ENCODE measurements around the gene PWWP2A. TPM values are rescaled to one million over a fixed set of nuclear protein-coding genes. Genes with fewer than 3 reads are reported as not detected.
"Not testable (repeated sequence)": the region's sequence is repeated elsewhere in the genome, so short reads cannot be mapped to it uniquely, and the experiment has no call there.

Gene PWWP2A
- 21.5 and 37.7 TPM in 2 replicates for total RNA-seq (2014; rRNA removed; shearing (Covaris generic))

GRCh38 chr5:160119142-160119904 lies at the start of gene PWWP2A:
Gene PWWP2A, minus strand, starts transcription at chr5:160119450. Its CDS starts 62 bp downstream, at chr5:160119388.
- DNase-seq (ENCODE audit: low read depth) = peak; percentile 100

GRCh38 chr5:160167624-160168165 lies 48.4 kb upstream of the PWWP2A start:
- DNase-seq (ENCODE audit: low read depth) = no peak

GRCh38 chr5:160166973-160167623 lies 47.8 kb upstream of the PWWP2A start:
- no peak for DNase-seq (ENCODE audit: low read depth)

GRCh38 chr5:160166069-160166972 lies 47.1 kb upstream of the PWWP2A start:
- no peak for DNase-seq (ENCODE audit: low read depth)

- peak; percentile 100 for DNase-seq (ENCODE audit: low read depth)
Observed at GRCh38 chr5:160165137-160166068, 46.2 kb upstream of the PWWP2A start.

GRCh38 chr5:160162910-160163309 lies 43.7 kb upstream of the PWWP2A start:
- no peak for DNase-seq (ENCODE audit: low read depth)

- DNase-seq (ENCODE audit: low read depth) = no peak
Observed at GRCh38 chr5:160161626-160162025, 42.4 kb upstream of the PWWP2A start.

- not testable (repeated sequence) for DNase-seq (ENCODE audit: low read depth)
Observed at GRCh38 chr5:160160875-160161274, 41.6 kb upstream of the PWWP2A start.

- DNase-seq (ENCODE audit: low read depth) = peak; percentile 66
Observed at GRCh38 chr5:160159991-160160792, 40.9 kb upstream of the PWWP2A start.

GRCh38 chr5:160158087-160158486 lies 38.8 kb upstream of the PWWP2A start:
- DNase-seq (ENCODE audit: low read depth) = no peak

- DNase-seq (ENCODE audit: low read depth) = no peak
Observed at GRCh38 chr5:160155017-160155750, 35.9 kb upstream of the PWWP2A start.

GRCh38 chr5:160152901-160153300 lies 33.7 kb upstream of the PWWP2A start:
- DNase-seq (ENCODE audit: low read depth) = no peak

- DNase-seq (ENCODE audit: low read depth) = no peak
Observed at GRCh38 chr5:160152287-160152686, 33.0 kb upstream of the PWWP2A start.

GRCh38 chr5:160151017-160151416 lies 31.8 kb upstream of the PWWP2A start:
- DNase-seq (ENCODE audit: low read depth) = no peak

GRCh38 chr5:160150381-160150780 lies 31.1 kb upstream of the PWWP2A start:
- DNase-seq (ENCODE audit: low read depth) = no peak

GRCh38 chr5:160144436-160144835 lies 25.2 kb upstream of the PWWP2A start:
- not testable (repeated sequence) for DNase-seq (ENCODE audit: low read depth)

- DNase-seq (ENCODE audit: low read depth) = no peak
Observed at GRCh38 chr5:160134332-160134731, 15.1 kb upstream of the PWWP2A start.

- DNase-seq (ENCODE audit: low read depth) = no peak
Observed at GRCh38 chr5:160133918-160134304, 14.7 kb upstream of the PWWP2A start.
